ENCODE data around the gene TRPC5OS.

The TRPC5OS gene

DNA sequence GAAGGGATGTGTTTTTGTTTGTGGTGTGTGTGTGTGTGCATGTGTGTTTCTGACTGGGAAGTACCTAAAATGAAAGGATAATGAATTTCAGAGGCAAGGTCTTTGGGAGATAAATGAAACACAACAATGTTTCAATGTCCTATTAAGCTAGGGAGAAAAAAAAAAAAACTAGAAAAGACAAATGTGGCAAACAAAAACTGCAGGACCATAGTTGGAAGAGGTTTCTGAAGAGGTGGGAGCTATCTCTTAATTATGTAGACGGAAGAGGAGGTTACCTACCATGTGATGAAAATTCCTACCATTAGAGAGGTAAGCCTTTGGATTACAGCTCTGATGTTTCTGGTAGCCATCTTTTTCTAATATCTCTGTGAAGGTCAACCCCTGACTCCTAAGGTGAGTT lies at the start of gene TRPC5OS:
TRPC5OS (plus strand) TSS at position 301 of the 400 bp plus-strand sequence. CDS start 25,669 bp downstream, outside the sequence.
- no peak for FAIRE-seq

DNA sequence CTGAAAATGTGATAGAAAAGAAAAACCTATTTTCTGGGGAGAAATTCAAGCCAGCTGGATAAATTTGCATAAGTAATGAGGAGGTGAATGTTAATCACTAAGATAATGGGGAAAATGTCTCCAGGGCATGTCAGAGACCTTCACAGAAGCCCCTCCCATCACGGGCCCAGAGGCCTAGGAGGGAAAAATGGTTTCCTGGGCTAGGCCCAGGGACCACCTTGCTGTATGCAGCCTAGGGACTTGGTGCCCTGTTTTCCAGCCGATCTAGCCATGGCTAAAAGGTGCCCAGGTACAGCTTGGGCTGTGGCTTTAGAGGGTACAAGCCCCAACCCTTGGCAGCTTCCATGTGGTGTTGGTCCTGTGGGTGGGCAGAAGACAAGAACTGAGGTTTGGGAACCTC lies 46.6 kb upstream of the TRPC5OS start:
- no peak for FAIRE-seq

DNA sequence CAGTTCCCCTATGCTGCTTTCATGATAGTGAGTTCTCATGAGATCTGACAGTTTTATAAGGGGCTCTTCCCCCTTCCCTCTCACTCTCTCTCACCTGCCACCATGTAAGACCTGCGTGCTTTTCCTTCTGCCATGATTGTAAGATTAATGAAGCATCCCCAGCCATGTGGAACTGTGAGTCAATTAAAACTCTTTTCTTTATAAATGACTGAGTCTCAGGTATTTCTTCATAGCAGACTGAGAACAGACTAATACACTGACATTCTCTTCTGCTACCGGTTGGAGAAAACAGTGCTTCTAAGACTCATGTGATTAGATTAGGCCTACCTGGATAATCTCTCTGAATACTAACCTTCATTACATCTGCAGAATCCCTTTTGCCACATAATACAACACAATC lies 45.4 kb upstream of the TRPC5OS start:
- FAIRE-seq = no peak

DNA sequence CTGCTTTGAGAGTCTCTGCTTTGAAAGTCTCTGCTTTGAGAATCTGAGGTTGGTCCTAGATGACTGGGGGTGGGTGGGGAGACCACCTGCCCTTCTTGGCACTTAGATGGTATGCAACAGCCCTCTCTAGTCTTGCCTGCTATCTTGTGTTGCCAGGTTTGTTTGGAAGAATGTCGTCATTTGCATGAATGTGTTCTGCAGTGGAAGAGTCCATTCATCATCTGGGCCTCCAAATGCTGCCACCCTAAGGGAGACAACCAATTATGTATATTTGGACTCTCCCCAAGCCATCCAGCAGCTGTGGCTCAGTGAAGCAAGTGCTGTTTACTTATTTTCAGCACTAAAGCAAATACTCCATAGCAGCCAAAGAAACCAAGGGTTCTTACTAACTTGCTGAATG lies 44.6 kb upstream of the TRPC5OS start:
- no peak for FAIRE-seq

DNA sequence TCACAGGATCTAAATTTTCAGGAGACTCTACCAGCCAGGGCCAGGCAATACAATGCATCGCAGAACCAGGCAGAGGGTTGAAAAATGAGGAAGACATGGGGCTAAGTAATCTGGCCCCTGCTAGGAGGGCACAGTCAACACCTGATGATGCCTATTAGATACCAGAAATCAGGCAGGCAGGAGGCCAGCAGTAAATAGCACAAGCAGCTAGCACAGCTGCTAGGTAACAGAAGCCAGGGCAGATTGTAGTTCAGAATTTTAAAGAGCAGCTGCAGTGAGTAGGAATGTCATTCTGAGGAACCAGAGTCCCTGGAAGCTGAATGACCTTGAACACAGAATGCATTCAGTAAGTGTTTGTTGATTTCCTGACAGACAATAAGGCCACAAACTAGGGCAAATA lies 38.8 kb upstream of the TRPC5OS start:
- no peak for FAIRE-seq

DNA sequence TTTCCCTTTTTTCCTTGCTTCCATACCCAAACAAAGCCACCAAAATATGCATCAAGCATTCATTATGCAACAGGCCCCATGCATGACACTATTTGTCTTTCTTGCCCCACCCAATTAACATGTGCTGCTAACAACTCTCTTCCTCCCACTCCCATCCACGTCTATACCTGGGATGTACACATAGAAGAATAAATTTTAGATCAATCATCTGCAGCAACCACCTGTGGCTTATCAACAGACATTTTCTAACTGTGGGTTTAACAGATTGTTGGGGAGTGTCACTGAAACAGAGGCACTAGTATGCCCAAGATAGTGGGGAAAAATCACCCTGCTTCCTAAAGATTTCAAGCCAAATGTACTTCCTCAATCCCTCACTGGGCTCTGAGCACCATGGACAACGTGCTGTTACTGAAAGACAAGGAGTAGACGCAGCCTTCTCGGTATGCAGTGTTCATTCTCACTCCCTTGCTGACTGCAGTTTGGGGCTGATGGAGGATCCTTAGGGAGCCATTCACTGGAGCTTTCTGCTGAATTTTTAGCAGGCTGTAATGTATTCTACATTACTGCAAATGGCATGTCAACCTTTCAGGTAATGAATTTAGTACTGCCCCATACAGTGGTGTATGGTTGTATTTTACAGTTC lies 28.4 kb upstream of the TRPC5OS start:
- FAIRE-seq = no peak

DNA sequence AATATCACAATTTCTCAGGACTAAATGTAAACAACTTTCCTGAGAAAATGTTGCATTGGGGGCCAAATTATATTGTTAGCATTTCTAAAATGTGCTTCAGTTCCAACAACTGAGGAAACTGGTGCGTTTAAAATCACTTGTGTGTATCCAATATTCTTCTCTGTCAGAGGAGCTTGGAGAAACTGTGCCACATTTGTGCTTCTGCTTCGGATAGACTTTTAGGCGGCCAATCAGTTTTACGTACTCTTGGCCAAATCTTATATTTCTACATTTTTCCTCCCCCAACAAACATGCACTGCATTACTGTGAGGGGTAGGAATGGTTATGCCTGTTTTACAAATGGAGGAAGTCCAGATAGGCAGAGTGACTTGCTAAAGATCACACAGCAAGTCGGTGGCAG lies 27.4 kb upstream of the TRPC5OS start:
- no peak for FAIRE-seq

DNA sequence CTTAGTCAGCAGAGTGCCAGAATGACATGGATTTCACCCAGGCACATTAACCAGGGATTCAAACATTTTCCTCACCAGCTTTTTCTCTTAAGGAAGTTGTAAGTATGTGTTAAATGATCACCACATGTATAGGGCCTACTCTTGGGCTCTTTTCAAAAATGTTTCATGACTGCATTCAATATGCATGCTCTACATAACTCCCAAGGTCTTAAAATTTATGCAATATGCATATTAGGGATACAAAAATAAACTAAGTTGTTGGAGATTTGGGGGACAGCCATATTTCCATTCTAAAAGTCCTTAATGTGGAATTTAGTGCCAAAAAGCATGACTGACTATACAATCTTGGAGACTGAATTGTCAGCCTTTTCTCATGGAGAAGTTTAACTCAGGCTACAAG lies 25.0 kb upstream of the TRPC5OS start:
- no peak for FAIRE-seq

DNA sequence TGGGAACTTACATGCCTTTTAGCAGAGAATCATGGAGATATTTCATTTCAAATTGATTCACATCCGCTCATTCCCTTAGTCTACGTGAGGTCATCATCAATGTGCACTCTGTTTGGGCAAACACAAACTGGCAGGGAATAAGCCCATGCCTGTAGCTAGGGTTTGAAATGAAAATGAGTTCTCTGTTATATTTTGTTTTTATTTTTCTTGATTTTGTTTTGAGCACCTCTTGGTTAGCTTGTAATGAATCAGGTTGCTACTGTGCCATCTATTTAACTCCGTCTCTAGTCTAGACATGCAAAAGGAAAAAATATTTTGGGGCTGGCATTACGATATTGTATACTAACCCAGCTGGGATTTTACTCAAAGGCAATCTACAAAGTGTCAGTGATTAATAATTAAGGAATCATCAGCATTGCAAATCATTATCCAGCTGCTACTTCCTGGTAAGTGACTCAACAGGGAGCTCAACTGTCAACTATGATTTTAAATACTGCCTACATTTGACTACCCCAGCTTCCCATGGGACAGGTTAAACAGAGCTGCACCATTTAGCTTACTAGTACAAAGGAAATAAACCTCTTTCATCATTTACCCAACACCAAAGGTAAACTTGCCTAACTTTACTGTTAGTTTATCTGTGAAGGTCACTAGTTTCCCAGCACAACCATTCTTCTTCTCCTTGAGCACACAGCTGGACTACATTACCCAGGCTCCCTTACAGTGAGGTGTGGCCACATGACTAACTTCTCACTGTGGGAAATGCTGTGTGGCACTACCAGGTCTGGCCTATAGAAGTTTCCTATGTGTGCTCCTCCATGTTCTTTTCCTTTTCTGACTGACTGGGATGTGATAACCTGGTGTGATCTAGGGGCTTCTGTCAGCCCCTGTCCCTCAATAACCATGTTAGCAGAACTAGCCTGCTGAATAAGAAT lies 21.2 kb upstream of the TRPC5OS start:
- FAIRE-seq = no peak

DNA sequence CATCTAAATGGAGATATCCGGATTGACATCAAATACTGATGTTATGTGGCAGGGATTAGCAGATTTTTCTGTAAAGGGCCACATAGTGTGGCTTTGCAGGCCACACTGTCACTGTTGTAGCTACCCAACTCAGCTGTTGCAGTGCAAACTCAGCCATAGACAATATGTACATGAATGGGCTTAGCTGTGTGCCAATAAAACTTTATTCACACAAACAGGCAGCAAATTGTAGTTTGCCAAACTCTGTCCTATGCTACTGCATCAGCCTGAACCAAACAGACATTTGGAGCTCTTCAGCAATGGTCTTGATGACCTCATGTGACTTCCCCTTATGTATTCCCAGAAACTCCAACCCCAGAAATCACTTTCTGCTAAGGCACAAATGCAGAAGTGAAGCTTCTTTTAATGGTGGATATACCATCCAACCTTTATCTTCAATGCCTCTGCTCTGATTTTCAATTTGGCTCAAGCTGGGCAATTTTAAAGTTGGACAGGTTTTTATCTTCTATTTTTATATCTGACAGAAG lies 18.4 kb upstream of the TRPC5OS start:
- FAIRE-seq = no peak

DNA sequence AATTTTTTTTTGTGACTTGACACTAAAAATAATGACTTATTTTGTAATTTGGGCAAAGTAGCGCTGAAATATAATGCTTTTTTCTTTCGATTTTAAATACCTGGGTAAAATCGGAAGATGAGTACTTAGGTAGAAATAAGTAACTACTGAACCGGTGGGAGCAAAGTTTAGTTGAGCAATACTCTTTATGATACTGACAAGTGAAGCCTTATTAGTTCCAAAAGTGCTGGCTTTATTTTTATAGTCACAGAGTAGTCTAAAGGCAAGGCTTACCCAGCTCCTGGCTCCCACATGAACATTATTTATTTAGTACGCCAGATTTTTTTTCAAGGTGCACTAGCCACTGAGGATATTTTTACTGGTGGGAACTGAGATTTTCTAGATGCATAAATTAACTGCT lies 14.4 kb upstream of the TRPC5OS start:
- no peak for FAIRE-seq

DNA sequence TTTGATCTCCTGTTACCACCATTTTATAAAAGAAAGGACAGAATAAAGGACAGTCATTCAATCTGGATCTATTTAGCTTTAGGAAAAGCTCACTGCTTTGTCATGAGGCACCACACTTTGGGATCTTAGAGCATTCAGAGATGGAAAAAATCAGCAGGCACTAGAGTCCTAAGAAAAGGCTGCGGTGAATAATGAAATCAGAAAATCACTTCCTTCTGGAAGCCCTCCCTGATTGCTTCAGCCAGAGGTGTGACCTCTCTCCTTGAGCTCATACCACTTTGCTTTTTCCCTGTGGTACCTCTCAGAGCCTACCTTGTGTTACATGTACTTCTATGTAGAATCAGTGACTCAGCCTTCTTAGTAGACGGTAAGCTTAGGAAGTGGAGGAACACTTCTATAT lies 8.7 kb upstream of the TRPC5OS start:
- no peak for FAIRE-seq

DNA sequence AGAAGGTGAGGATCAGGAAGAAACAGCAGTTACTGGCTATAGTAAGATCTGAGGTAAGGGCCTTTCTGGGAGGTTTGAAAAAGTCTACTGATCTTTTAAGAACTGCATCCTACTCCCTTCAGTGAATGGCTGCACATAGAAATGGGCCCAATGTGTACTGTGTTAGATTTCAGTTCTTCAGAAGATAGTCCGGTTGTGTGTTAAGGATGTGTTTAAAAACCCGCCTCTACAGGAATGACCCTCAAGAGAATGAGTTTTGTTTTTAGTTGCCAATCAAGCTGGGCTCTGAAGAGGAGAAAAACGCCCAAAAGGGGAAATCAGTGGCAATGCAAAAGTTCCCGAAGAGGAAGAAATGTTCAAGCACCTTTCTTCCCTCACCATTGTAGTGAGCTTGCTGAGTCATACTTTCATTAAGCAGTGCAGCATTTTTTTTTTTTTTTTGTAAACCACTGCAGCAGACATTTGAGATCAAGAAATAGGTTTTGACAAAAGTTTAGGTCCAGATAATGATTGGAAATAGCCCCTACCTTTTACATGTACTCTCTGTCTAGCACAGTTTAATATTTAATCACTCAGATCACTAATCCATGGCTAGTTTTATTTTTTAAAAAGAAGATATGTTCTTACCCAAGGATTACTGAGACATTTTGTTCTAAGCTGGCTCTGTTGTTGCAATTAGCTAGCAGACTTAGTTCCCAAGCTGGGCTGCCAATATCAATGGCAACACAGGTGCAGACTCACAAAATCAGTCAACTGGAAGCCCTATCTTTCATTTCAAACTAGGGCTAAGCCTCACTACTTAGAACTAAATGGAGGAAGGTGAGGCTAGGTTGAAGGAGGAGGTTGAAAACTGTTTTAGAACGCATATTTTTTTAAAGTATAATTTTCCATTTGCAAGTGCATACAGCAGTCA lies 7.0 kb upstream of the TRPC5OS start:
- FAIRE-seq = no peak

DNA sequence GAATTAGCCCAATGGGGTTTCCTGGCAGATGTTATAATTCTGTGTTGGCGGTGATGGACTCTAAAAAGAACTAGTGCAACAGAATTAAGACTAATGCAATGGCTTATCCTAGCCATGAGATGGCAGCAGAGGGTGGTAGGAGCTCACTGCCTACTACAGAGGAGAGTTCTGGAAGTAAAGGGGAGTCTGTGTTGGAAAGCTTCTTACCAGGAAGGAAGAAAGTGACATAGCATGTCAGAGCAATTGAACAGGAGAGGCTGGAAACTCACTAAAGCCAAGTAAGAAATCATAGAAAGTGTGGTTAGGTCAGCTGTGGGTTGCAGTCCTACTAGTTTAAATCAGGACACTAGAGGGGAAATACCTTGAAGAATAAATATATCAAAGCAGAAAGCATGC lies 6.3 kb upstream of the TRPC5OS start:
- no peak for FAIRE-seq

DNA sequence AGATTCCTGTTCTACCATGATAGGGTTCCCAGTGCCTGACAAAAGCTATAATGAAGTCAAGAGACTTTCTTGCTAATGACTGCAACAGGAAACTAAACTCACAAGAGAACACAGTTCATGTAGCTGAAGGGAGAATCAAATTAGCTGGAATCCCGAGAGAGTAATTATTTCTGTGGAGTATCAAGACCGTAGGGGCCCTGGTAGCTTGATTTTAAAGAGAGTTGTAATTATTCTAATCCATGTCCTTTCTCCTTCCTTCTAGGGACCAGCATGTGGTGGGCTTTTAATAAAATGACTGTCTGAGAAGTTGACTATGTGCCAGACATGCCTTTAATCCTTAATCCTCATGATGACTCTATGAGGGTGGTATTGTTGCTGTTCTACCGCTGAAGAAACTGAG lies 1.7 kb upstream of the TRPC5OS start:
- FAIRE-seq = no peak

DNA sequence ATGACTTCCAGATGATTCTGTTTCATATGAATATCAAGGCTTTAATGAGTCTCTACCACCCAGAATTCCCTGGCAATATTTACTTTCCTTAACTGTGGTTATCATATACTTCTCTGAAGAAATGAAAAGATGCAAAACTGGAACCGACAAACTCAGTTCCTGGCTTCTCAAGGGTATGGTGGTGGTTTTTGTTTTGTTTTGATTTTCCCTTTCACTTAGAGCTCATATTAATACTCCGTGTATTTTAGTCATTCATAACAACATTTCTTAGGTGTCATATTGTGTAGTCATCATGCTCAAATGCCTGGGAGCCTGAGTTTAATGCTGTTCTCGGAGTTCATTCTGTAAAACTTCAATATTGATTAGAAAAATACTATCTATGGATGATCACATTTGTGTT lies 665 bp downstream of the TRPC5OS start:
- FAIRE-seq = no peak

DNA sequence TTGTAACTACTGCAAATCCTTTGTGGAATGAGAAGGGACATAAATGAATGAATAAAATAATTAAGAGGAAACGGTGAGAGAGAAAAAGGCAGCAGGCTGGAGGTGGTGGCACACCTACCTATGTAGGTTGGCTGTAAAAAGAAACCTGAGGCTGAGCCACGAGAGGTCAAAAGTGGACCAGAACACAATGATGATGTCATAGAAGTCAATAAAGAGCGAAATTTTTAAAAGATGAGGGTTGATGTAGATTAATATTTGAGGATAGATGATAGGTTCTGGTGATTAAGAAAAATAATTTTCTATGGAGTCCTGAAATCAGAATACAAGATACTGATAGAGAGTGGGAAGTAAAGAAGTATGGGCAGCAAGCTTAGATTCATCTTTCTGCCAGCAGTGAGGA lies 1.7 kb downstream of the TRPC5OS start:
- FAIRE-seq = no peak

DNA sequence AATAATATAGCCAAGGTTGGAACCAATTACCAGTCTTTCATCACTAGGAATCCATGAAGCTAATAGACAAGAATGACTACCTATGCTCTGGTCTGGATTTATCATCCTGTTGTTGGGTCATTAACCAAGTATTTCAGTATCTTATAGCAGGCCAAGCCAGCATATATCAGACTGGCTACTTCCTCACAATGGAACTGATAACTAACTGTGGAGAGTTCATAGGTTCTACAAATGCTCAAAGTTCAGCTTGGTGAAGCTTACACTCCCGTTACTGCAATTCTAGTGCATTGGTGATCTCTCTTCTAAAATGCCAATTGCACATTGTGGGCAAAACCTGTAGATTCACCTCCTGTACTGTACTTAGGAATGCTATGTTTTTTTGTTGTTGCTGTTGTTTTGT lies 4.8 kb downstream of the TRPC5OS start:
- no peak for FAIRE-seq

DNA sequence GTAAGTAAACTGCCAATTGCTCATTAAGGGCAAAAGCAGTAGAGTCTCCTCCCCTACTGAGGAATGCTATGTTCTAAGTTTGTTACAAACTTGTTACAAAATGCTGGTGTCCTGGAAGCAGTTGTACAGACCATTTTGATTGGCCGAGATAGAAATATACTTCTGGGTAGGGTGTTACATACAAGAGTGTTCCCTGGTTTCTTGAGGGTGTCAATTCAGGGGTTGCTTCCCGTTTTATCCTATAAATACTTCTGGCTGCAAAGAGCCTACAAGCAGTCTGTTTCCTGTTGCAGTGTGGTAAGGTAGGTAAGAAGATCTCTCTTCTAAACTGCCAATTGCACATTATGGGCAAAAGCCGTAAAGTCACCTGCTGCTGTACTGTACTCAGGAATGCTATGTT lies 5.7 kb downstream of the TRPC5OS start:
- no peak for FAIRE-seq

DNA sequence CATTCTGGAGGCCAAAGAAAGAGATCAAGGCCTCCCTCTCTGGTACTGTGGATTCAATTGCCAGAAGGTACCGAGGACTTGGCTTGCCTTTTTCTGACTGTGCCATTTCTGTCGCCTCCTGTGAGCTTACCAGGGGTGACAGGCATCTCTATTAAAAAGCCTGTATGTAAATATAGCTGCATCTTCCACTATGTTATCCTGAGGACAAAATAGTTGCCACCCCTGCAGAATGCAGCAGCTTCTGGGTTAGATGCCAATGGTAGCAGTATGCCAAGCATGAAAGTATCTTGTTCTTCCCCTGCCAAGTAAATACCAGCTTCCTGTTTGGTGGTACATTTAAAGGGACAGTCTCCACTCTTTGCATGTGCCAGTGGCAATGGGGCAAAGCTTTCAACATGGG lies 10.7 kb downstream of the TRPC5OS start:
- FAIRE-seq = no peak

DNA sequence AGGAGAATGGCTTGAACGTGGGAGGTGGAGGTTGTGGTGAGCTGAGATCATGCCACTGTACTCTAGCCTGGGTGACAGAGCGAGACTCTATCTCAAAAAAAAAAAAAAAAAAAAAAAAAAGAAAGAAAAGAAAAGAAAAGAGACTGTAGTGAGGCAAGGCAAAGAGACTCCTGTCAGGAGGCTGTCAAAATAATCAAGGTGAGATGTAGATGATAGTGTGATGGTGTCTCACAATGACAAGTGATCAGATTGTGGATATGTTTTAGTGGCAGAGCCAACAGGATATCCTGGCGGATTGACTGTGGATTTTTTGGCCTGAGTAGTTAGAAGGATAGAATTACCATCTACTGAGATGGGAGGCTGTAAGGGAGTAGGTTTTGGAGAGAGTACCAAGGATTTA lies 12.6 kb downstream of the TRPC5OS start:
- no peak for FAIRE-seq

DNA sequence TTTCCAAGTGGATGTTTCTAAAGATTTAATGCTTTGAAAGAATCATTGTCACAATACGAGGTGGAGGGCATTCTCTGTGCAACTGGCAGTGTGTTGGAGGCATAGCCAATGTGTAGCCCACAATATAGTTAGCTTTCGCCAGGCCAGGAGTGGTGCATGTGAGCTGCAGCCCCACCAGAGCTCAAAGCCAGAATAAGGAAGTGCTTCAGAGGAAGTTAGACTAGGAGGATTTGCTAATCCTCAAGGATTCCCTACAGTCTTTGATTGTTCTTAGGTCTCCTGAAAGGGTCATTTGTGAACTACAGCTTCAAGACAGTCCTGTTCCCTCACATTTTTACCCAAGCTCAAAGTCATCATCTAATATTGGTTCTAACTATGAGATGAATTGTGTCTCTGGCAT lies 16.4 kb downstream of the TRPC5OS start:
- no peak for FAIRE-seq

DNA sequence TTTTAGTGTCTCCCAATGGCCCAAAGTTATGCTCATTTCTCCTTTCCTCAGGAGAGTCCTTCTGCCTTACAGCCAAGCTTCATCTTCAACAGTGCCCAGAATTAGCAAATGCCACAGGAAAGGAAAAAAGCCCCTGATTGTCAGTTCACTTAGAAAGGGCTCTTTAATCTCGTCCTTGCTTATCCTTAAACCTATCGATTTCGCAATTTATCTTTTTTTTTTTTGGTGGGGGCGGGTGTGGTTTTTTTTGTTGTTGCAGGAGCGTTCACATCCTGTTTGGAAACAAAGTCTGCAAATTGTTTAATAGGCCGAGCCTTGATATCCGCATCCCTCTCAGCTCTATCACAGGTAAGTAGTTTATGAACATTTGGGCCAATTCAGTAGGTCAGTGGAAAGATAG lies 20.2 kb downstream of the TRPC5OS start:
- FAIRE-seq = no peak
